Right lobe of liver (tissue), 6 donors: ENCODE measurements around the gene GNG12. TPM values are rescaled to one million over a fixed set of nuclear protein-coding genes. Genes with fewer than 3 reads are reported as not detected.

ENCODE experiments used
- ATAC-seq, 4 donors: fragments of 200-7000 bp; cut with Tn5 transposase; one replicate each; pipeline ENCODE4 v1.9.1; 2020; ENCODE audit warnings: mild to moderate bottlenecking in 4 of 4, moderate library complexity in 4 of 4
- DNase-seq, 3 donors: peaks; one replicate each; pipeline ENCODE4 v3.0.0-alpha.2; 2020
- H3K27ac ChIP-seq, 3 donors: fragments of 200-600 bp; one replicate each; pipeline ENCODE4 v1.8.0; 2022
- H3K27me3 ChIP-seq, 2 donors: fragments of 200-600 bp; one replicate each; pipeline ENCODE4 v1.8.0; 2022
- H3K36me3 ChIP-seq, 4 donors: fragments of 200-600 bp; sonication (generic) in 1 of 4; one replicate each; pipeline versions ENCODE4 v1.5.1 to v1.8.0; 2017 to 2022; ENCODE audit warnings: control low read depth in 1 of 4
- H3K4me1 ChIP-seq, 4 donors: fragments of 200-600 bp; sonication (generic) in 1 of 4; one replicate each; pipeline versions ENCODE4 v1.5.1 to v1.8.0; 2017 to 2022; ENCODE audit warnings: control low read depth in 1 of 4
- H3K4me3 ChIP-seq, 3 donors: fragments of 200-600 bp; one replicate each; pipeline ENCODE4 v1.8.0; 2022
- H3K9me3 ChIP-seq, 4 donors: fragments of 200-600 bp; sonication (generic) in 1 of 4; one replicate each; pipeline versions ENCODE4 v1.5.1 to v1.8.0; 2017 to 2022; ENCODE audit warnings: control low read depth in 1 of 4
- POLR2A ChIP-seq: fragments of 450-650 bp; IDR thresholded peaks from one replicate; pipeline ENCODE4 v1.6.1; 2017; ENCODE audit warnings: antibody characterized with exemption, mild to moderate bottlenecking
- WGBS: methylation state at CpG from one replicate; pipeline ENCODE4 v1.1.6; 2018; ENCODE audit warnings: low coverage, low lambda C conversion rate; ENCODE audit not compliant: insufficient coverage; ENCODE audit errors: missing lambda C conversion rate; 5-methylcytosine and 5-hydroxymethylcytosine counted together
- intact Hi-C, 2 donors: fragments of 100-400 bp; cut with DNase I; formaldehyde crosslinking; loops; one replicate each; pipeline versions ENCODE4 v1.11.2 to v1.14.1; 2022
- total RNA-seq, 6 experiments: library from RNA; depleted of rRNA in 2 of 6; stranded (reverse); fragments of >200 nt in 2 of 6; fragmentation: NEBNext Ultra II Directional in 3 of 6; extraction: Animal tissue kit (Norgen Biotek cat#: 25700) in 3 of 6; gene quantifications; one replicate each; pipeline versions ENCODE4 v1.1.0 to v1.2.4, GENCODE V29; 2016 to 2023
- TF ChIP-seq, protein P1 (sequence below), 4 donors: fragments of 200-600 bp in 3 of 4; fragments of 450-650 bp in 1 of 4; IDR thresholded peaks; one replicate each; pipeline versions ENCODE4 v1.5.1 to v1.8.0; 2016 to 2022; ENCODE audit warnings: antibody characterized with exemption in 4 of 4, mild to moderate bottlenecking in 2 of 4
- donor health status: DM: no; HTN: yes; CAD: no.
- donor health status: DM: no; HTN: no; CAD: no.
- donor health status: DM: no; HTN: no; CAD: no.
- donor health status: DM: no; HTN: yes; CAD: no.
- donor health status: DM: no; HTN: yes; CAD: no.

The GNG12 gene
- total RNA-seq, 6 experiments from 2014 or later: 18.8 to 52.7 (median 33.9) TPM

DNA sequence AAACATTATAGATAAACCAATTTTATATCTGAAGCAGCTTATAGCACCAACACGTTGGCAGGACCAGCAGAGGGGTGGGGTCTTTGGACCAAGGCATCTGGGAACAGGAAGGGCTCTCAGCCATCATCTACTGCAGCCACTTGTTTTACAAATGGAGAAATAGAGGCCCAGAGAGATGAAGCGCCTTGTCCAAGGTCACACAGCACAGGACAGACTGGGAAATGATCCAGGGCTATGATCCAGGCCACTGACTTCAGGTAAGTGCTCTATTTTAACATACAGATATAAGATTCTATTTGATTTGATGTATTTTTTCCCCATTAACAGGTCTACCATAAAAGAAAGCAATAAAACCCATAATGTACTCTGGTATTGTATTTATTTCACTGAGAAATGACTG, 131.4 kb downstream of the GNG12 start:
- Histone ChIP-seq H3K4me3 (no peak overlapping the region), H3K4me1 (no peaks in the 10 kb centered on the region), H3K27me3 (no peaks in the 10 kb centered on the region), H3K36me3 (peaks cover 0 to 15% (median 7%) of the 10 kb centered on the region in 4 donors), H3K27ac (no peak overlapping the region), H3K9me3 (no peaks in the 10 kb centered on the region)
- intact Hi-C loops: no loop called here
- TF ChIP-seq, protein P1, sequence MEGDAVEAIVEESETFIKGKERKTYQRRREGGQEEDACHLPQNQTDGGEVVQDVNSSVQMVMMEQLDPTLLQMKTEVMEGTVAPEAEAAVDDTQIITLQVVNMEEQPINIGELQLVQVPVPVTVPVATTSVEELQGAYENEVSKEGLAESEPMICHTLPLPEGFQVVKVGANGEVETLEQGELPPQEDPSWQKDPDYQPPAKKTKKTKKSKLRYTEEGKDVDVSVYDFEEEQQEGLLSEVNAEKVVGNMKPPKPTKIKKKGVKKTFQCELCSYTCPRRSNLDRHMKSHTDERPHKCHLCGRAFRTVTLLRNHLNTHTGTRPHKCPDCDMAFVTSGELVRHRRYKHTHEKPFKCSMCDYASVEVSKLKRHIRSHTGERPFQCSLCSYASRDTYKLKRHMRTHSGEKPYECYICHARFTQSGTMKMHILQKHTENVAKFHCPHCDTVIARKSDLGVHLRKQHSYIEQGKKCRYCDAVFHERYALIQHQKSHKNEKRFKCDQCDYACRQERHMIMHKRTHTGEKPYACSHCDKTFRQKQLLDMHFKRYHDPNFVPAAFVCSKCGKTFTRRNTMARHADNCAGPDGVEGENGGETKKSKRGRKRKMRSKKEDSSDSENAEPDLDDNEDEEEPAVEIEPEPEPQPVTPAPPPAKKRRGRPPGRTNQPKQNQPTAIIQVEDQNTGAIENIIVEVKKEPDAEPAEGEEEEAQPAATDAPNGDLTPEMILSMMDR (IDR thresholded peaks at IDR 0.05): no peak
- TF ChIP-seq POLR2A: no peak
- ATAC-seq (no peak), DNase-seq (no peak)
- 83% methylated on average over 2 of the region's 2 CpGs for WGBS

DNA sequence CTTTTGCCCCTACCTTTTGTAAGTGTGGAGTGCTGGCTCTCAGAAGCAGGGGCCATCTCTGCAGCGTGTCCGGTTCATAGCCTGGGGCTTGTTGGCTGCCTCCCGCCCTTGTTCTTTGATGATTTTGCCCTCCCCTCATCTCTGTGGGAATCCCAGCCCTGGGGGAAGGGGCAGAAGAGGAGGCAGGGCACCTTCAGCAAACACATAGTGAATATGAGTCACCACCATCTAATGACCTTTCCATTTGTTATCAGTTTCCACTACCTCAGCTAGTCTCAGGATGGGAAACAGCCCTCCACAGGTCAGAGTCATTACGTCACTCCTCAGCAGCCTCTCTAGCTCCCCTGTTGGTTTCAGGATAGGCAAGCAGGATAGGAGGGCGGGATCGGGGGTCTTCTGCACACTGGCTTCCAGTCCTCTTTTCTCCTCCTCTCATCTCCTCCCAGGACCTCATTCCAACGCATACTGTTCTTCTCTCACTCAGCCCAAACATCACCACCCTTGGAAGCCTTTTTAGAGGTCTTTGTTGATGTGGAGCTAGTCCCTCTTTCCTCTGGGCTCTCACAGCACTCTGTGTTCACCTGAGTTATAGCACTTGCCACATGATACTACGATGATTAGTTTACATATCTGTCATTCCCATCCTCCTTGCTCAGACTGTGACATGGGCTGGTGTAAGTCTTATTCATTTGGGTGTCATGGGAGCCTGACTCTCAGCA, 132.4 kb downstream of the GNG12 start:
- peak; percentile 35 to 94 (median 40) for ATAC-seq
- DNase-seq: no peak
- WGBS: 81% methylated on average over 7 of the region's 8 CpGs
- H3K27ac ChIP-seq: no peak overlapping the region
- no peaks in the 10 kb centered on the region for H3K4me1 ChIP-seq
- H3K4me3 ChIP-seq: no peak overlapping the region
- H3K36me3 ChIP-seq: peaks cover 0 to 15% (median 7%) of the 10 kb centered on the region in 4 donors
- intact Hi-C loops: no loop called here
- H3K9me3 ChIP-seq: no peaks in the 10 kb centered on the region
- no peak for TF ChIP-seq POLR2A
- TF ChIP-seq, protein P1 (IDR thresholded peaks at IDR 0.05): peak in 2 of 4 donors; percentile 17 to 21
- no peaks in the 10 kb centered on the region for H3K27me3 ChIP-seq

DNA sequence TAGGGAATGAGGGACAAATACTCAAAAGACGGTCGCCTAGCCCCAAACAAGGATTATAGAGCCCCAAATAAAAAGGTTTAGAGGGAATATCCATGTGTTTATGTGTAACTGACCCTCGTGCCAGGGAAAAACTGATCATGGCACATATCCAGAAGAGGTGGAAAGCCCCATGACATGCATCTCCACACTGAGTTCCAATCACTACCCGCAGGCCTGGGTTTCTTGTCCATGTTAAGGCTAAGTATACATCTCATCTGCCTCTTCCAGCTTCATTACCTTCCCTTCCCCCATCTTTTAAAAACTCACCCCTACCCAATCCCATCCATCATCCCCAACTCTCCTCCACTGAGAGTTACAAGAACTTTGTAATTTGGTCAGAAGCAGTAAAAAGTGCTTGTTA, 133.0 kb downstream of the GNG12 start:
- Histone ChIP-seq H3K4me3 (no peak overlapping the region), H3K27ac (no peak overlapping the region), H3K9me3 (no peaks in the 10 kb centered on the region), H3K27me3 (no peaks in the 10 kb centered on the region), H3K4me1 (no peaks in the 10 kb centered on the region), H3K36me3 (peaks cover 0 to 12% (median 5%) of the 10 kb centered on the region in 4 donors)
- intact Hi-C loops: no loop called here
- 57% methylated on average over 2 of the region's 4 CpGs for WGBS
- ATAC-seq: peak in 1 of 4 donors; percentile 11
- TF ChIP-seq, protein P1 (IDR thresholded peaks at IDR 0.05): no peak
- TF ChIP-seq POLR2A: no peak
- no peak for DNase-seq

DNA sequence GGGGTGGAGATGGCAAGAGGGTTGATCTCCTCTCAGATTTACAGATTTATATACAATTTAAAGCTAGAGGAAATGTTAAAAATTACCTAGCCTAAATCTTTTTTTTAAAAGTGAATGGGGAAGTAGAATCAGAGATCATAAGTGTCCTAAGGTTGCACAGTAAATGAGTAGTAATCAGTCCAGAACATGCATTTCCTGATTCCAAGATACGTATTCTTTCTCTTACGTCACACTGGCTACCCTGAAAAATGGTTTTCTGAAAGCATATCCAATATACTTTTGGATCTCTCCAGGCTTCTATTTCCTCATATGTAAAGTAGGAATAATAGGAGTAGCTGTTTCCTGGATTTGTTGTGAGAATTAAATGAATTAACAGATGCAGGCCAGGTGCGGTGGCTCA, 136.6 kb downstream of the GNG12 start:
- H3K27ac ChIP-seq: no peak overlapping the region
- WGBS: 71% methylated on average over 3 of the region's 3 CpGs
- H3K4me3 ChIP-seq: no peak overlapping the region
- no peak for ATAC-seq
- H3K9me3 ChIP-seq: no peaks in the 10 kb centered on the region
- DNase-seq: no peak
- intact Hi-C loops: no loop called here
- no peaks in the 10 kb centered on the region for H3K4me1 ChIP-seq
- TF ChIP-seq POLR2A: no peak
- TF ChIP-seq, protein P1 (IDR thresholded peaks at IDR 0.05): no peak
- no peaks in the 10 kb centered on the region for H3K36me3 ChIP-seq
- H3K27me3 ChIP-seq: no peaks in the 10 kb centered on the region
